HFF-Myc (cell line): ENCODE results near the gene SOD3.

ENCODE experiments used
- DNase-seq: peaks from one replicate; pipeline ENCODE4 v3.0.0-alpha.2; 2011; ENCODE audit warnings: low read depth; ENCODE audit errors: extremely low read depth
- H3K4me3 ChIP-seq: replicated peaks from 2 replicates; pipeline ENCODE4 v1.5.1; 2011; ENCODE audit warnings: low read depth, mild to moderate bottlenecking, control low read depth, low read length
- CTCF ChIP-seq: IDR thresholded peaks from 2 replicates; pipeline ENCODE4 v1.5.1; 2012; ENCODE audit warnings: mild to moderate bottlenecking, low read depth, low read length, control low read depth; ENCODE audit errors: missing control alignments

The SOD3 gene

GRCh38 chr4:24753519-24753918 is 41.9 kb upstream of the SOD3 start:
- TF ChIP-seq CTCF: no peak
- no peak overlapping the region for H3K4me3 ChIP-seq
- no peak for DNase-seq

DNA sequence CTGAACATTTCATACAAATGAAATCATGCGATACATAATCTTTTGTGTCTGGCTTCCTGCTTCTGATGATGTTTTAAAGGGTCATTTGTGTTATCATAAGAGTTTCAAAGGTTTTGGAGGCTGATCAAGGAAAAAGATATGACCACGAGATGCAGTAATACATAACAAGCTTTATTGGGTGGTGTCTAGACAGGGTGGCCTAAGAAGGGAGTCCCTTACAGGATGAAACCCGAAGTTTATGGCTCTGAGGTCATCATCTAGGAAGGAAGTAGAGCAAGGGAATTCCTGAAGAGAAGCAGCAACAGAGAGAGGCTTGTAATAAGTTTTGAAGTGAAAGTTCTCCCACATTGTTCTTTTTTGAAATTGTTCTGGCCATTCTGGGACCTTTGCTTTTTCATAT is 40.8 kb upstream of the SOD3 start:
- no peak for DNase-seq
- TF ChIP-seq CTCF: no peak
- H3K4me3 ChIP-seq: no peak overlapping the region

- no peak overlapping the region for H3K4me3 ChIP-seq
- DNase-seq: no peak
- no peak for TF ChIP-seq CTCF
Measured at GRCh38 chr4:24763631-24764297, 31.6 kb upstream of the SOD3 start.

GRCh38 chr4:24764345-24764744 is 31.0 kb upstream of the SOD3 start:
- no peak for TF ChIP-seq CTCF
- H3K4me3 ChIP-seq: no peak overlapping the region
- DNase-seq: no peak

GRCh38 chr4:24765376-24765988 is 29.9 kb upstream of the SOD3 start:
- TF ChIP-seq CTCF: no peak
- no peak overlapping the region for H3K4me3 ChIP-seq
- DNase-seq: no peak

DNA sequence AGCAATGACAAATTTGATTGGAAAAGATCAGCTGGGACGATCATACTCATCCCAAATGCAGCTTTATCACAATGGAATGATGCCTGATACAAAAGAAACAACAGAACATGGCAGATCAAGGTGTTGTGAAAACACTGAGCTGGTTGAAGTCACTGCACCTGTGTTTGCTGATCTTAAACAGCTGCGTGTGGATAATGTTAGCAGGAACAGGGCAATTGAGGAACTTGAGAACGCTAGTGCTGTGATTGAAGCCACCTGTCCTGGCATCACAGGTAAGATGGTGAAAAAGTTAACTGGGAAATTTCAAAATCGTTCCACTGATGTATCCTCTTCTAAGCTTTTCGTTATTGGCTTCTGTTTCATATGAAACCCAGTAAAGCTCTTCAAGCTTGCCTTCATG is 27.4 kb upstream of the SOD3 start:
- no peak for DNase-seq
- TF ChIP-seq CTCF: no peak
- H3K4me3 ChIP-seq: no peak overlapping the region
